GM23248 (cell line): ENCODE data around the gene OR10P1. TPM values are rescaled to one million over a fixed set of nuclear protein-coding genes. Genes with fewer than 3 reads are reported as not detected.
"Not testable (repeated sequence)": the region's sequence is repeated elsewhere in the genome, so short reads cannot be mapped to it uniquely, and the experiment has no call there.

Source experiments
- DNase-seq: peaks from one replicate; pipeline ENCODE4 v3.0.0-alpha.2; 2015
- H2AFZ ChIP-seq: fragments of 200-600 bp; sonication (generic); 2 replicates; pipeline ENCODE4 v1.6.1; 2016; ENCODE audit warnings: antibody characterized with exemption
- H3F3A ChIP-seq: fragments of 200-600 bp; sonication (generic); 2 replicates; pipeline ENCODE4 v1.6.1; 2016; ENCODE audit warnings: mild to moderate bottlenecking, antibody characterized with exemption, mixed run types; ENCODE audit not compliant: insufficient read depth
- H3K27ac ChIP-seq: fragments of 200-600 bp; sonication (generic); 2 replicates; pipeline ENCODE4 v1.5.1; 2016; ENCODE audit warnings: mild to moderate bottlenecking
- H3K27me3 ChIP-seq: fragments of 200-600 bp; sonication (generic); replicated peaks from 2 replicates; pipeline ENCODE4 v1.6.1; 2016; ENCODE audit warnings: mild to moderate bottlenecking; ENCODE audit not compliant: insufficient read depth
- H3K36me3 ChIP-seq: fragments of 200-600 bp; sonication (generic); 2 replicates; pipeline ENCODE4 v1.6.1; 2016; ENCODE audit warnings: low read depth, mild to moderate bottlenecking
- H3K4me1 ChIP-seq: fragments of 200-600 bp; sonication (generic); 2 replicates; pipeline ENCODE4 v1.6.1; 2016; ENCODE audit warnings: mild to moderate bottlenecking; ENCODE audit not compliant: insufficient read depth
- H3K4me2 ChIP-seq: fragments of 200-600 bp; sonication (generic); one replicate; pipeline ENCODE4 v1.6.1; 2016; ENCODE audit warnings: mild to moderate bottlenecking; ENCODE audit not compliant: unreplicated experiment
- H3K4me3 ChIP-seq: fragments of 200-600 bp; sonication (generic); 2 replicates; pipeline ENCODE4 v1.5.1; 2016; ENCODE audit warnings: mild to moderate bottlenecking
- H3K79me2 ChIP-seq: fragments of 200-600 bp; sonication (generic); 2 replicates; pipeline ENCODE4 v1.6.1; 2016; ENCODE audit warnings: mild to moderate bottlenecking; ENCODE audit not compliant: insufficient read depth
- H3K9ac ChIP-seq: fragments of 200-600 bp; sonication (generic); 2 replicates; pipeline ENCODE4 v1.6.1; 2016; ENCODE audit warnings: mild to moderate bottlenecking
- H3K9me2 ChIP-seq: fragments of 200-600 bp; sonication (generic); 2 replicates; pipeline ENCODE4 v1.6.1; 2016; ENCODE audit warnings: mixed run types, mild to moderate bottlenecking, moderate library complexity; ENCODE audit not compliant: insufficient read depth
- H3K9me3 ChIP-seq: fragments of 200-600 bp; sonication (generic); one replicate; pipeline ENCODE4 v1.6.1; 2017; ENCODE audit warnings: low read depth
- H4K20me1 ChIP-seq: fragments of 200-600 bp; sonication (generic); 2 replicates; pipeline ENCODE4 v1.6.0; 2016; ENCODE audit not compliant: insufficient read depth
- EZH2 ChIP-seq: fragments of 200-600 bp; sonication (generic); IDR thresholded peaks from 2 replicates; pipeline ENCODE4 v1.6.1; 2018; ENCODE audit warnings: antibody characterized with exemption, mild to moderate bottlenecking; ENCODE audit not compliant: insufficient read depth, poor library complexity, severe bottlenecking
- EZH2phosphoT487 ChIP-seq: fragments of 200-600 bp; sonication (generic); IDR thresholded peaks from 2 replicates; pipeline ENCODE4 v1.6.1; 2018; ENCODE audit warnings: antibody characterized with exemption, moderate library complexity, mild to moderate bottlenecking, low read depth; ENCODE audit not compliant: insufficient read depth
- WGBS, 2 experiments: methylation state at CpG; one replicate each; pipeline ENCODE4 v1.1.6; 2015 to 2017; ENCODE audit warnings: low lambda C conversion rate in 2 of 2, low coverage in 1 of 2; ENCODE audit errors: missing lambda C conversion rate in 2 of 2; 5-methylcytosine and 5-hydroxymethylcytosine counted together
- in situ Hi-C: fragments of 300-500 bp; cut with MboI; formaldehyde crosslinking; loops from 2 replicates; pipeline ENCODE4 v1.15.0; 2020
- polyA plus RNA-seq: library from polyadenylated mRNA; unstranded; fragments of >200 nt; fragmentation: Nextera tagmentation; extraction: Ambion mirVana; gene quantifications from 2 replicates; pipeline ENCODE4 v1.2.1, GENCODE V29; 2016
- total RNA-seq: library from RNA; depleted of rRNA; stranded (reverse); fragments of >200 nt; shearing (Covaris generic); gene quantifications from 2 replicates; pipeline ENCODE4 v1.2.3, GENCODE V29; 2014

The OR10P1 gene
- total and polyA plus RNA-seq, 2 experiments from 2014 or later: not detected

DNA sequence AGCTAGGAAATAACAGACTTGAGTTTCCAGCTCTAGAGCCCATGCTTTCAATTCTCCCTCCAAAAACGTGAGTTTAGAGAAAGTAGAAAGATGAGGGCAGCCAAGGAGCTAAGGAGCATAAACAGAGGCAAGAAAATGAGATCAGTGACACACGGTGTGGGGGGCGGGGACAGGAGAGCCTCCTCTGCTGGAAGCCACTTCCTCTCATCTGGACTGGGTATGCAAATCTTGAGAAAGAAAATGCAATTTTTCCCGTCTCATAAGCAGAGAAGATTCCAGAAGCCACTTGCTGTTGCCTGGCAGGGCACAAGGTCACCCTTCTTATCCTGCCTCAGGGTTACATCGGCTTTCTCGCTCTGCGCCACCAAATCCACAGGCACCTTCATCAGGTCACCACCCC lies 6.0 kb downstream of the OR10P1 start:
- TF ChIP-seq EZH2phosphoT487: no peak
- no peak for TF ChIP-seq EZH2
- WGBS, 2 experiments: 68 to 72% methylated on average over 7 of the region's 7 CpGs
- no peaks in the 10 kb centered on the region for H3K36me3 ChIP-seq

GRCh38 chr12:55644591-55644990 lies 7.9 kb downstream of the OR10P1 start:
- in situ Hi-C loops: no loop called here
- no peaks in the 10 kb centered on the region for H3K36me3 ChIP-seq
- no peak overlapping the region for H3K4me3 ChIP-seq
- no peak overlapping the region for H2AFZ ChIP-seq
- no peak overlapping the region for H3K9ac ChIP-seq
- no peaks in the 10 kb centered on the region for H3F3A ChIP-seq
- H3K4me2 ChIP-seq: no peak overlapping the region
- no peaks in the 10 kb centered on the region for H3K9me2 ChIP-seq
- H3K27ac ChIP-seq: no peak overlapping the region
- no peak for DNase-seq
- H3K9me3 ChIP-seq: no peaks in the 10 kb centered on the region
- no peak for TF ChIP-seq EZH2phosphoT487
- TF ChIP-seq EZH2: no peak
- 69 to 70% methylated on average over 1 of the region's 1 CpG for WGBS, 2 experiments
- peaks cover 15% of the 10 kb centered on the region; the same call in 1 of the 2 replicates for H3K27me3 ChIP-seq
- no peaks in the 10 kb centered on the region for H4K20me1 ChIP-seq
- H3K79me2 ChIP-seq: no peaks in the 10 kb centered on the region
- no peaks in the 10 kb centered on the region for H3K4me1 ChIP-seq

More for the DNA sequence above, 6.0 kb downstream of the OR10P1 start:
- H3K4me1 ChIP-seq: no peaks in the 10 kb centered on the region
- H3K9ac ChIP-seq: no peak overlapping the region
- H3K9me3 ChIP-seq: no peaks in the 10 kb centered on the region
- in situ Hi-C loops: no loop called here
- H3K27me3 ChIP-seq: peaks cover 28% of the 10 kb centered on the region
- H4K20me1 ChIP-seq: no peaks in the 10 kb centered on the region
- no peaks in the 10 kb centered on the region for H3K9me2 ChIP-seq
- H2AFZ ChIP-seq: no peak overlapping the region
- no peak overlapping the region for H3K4me3 ChIP-seq
- H3K27ac ChIP-seq: no peak overlapping the region
- no peak for DNase-seq
- no peaks in the 10 kb centered on the region for H3F3A ChIP-seq
- H3K4me2 ChIP-seq: no peak overlapping the region
- H3K79me2 ChIP-seq: no peaks in the 10 kb centered on the region

- H3K27ac ChIP-seq: no peak overlapping the region
- no peaks in the 10 kb centered on the region for H3K4me1 ChIP-seq
- H3K27me3 ChIP-seq: 0 out of 2 replicates have a peak, but pooled peaks cover 7% of the 10 kb centered on the region
- no peak overlapping the region for H3K9ac ChIP-seq
- no peak overlapping the region for H3K4me2 ChIP-seq
- no peaks in the 10 kb centered on the region for H3F3A ChIP-seq
- TF ChIP-seq EZH2phosphoT487 (no peak), EZH2 (no peak)
- H2AFZ ChIP-seq: peak overlapping the region; percentile 74; the same call in 1 of the 2 replicates
- no peak overlapping the region for H3K4me3 ChIP-seq
- H3K9me2 ChIP-seq: no peaks in the 10 kb centered on the region
- in situ Hi-C loops: no loop called here
- no peak for DNase-seq
- WGBS, 2 experiments: 69 to 77% methylated on average over 5 of the region's 5 CpGs
- no peaks in the 10 kb centered on the region for H4K20me1 ChIP-seq
- no peaks in the 10 kb centered on the region for H3K36me3 ChIP-seq
- no peaks in the 10 kb centered on the region for H3K9me3 ChIP-seq
- no peaks in the 10 kb centered on the region for H3K79me2 ChIP-seq
These were observed 10.3 kb downstream of the OR10P1 start for GRCh38 chr12:55647027-55647426.

DNA sequence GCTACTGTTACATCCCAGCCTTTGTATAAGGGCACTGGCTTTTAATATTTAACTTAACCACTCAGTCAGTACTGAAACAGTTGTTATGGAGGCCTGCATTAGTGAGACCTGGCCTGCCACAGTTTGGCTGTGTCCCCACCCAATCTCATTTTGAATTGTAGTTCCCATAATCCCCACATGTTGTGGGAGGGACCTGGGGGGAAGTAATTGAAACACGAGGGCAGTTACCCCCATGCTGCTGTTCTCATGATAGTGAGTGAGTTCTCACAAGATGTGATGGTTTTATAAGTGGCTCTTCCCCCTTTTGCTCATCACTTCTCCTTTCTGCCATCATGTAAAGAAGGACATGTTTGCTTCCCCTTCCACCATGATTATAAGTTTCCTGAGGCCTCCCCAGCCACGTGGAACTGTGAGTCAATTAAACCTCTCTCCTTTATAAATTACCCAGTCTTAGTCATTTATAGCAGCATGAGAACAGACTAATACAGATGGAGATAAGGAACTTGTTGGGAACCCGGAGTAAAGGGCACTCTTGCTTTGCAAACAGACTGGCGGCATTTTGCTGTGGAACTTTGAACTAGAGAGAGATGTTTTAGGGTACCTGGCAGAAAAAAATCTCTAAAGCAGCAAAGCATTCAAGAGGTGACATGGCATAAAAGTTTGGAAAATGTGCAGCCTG lies 14.1 kb downstream of the OR10P1 start:
- in situ Hi-C loops, H3K4me1 ChIP-seq, H2AFZ ChIP-seq, H4K20me1 ChIP-seq, H3K4me3 ChIP-seq, H3F3A ChIP-seq, H3K79me2 ChIP-seq, DNase-seq, H3K9me2 ChIP-seq, H3K9me3 ChIP-seq, H3K9ac ChIP-seq, H3K4me2 ChIP-seq, H3K27me3 ChIP-seq, H3K36me3 ChIP-seq, H3K27ac ChIP-seq: not testable (repeated sequence)
- WGBS, 2 experiments: 48 to 53% methylated on average over 4 of the region's 4 CpGs

GRCh38 chr12:55651299-55651683 lies 14.6 kb downstream of the OR10P1 start:
- in situ Hi-C loops: no loop called here
- H2AFZ ChIP-seq: no peak overlapping the region
- H3K9me2 ChIP-seq: no peaks in the 10 kb centered on the region
- no peaks in the 10 kb centered on the region for H4K20me1 ChIP-seq
- no peaks in the 10 kb centered on the region for H3K27me3 ChIP-seq
- DNase-seq: no peak
- no peak overlapping the region for H3K4me3 ChIP-seq
- H3K4me1 ChIP-seq: no peaks in the 10 kb centered on the region
- H3K79me2 ChIP-seq: no peaks in the 10 kb centered on the region
- H3K9me3 ChIP-seq: no peaks in the 10 kb centered on the region
- no peak overlapping the region for H3K27ac ChIP-seq
- H3K9ac ChIP-seq: no peak overlapping the region
- no peak overlapping the region for H3K4me2 ChIP-seq
- TF ChIP-seq EZH2: no peak
- TF ChIP-seq EZH2phosphoT487: no peak
- no peaks in the 10 kb centered on the region for H3K36me3 ChIP-seq
- H3F3A ChIP-seq: no peaks in the 10 kb centered on the region
- 40% methylated on average over 5 of the region's 5 CpGs for WGBS, 2 experiments
